Astrocyte (in vitro differentiated cells and primary cell): Measurements from ENCODE around the gene MATN4.

Source experiments
- CTCF ChIP-seq: IDR thresholded peaks from 2 replicates; pipeline ENCODE4 v1.5.1; 2011; ENCODE audit warnings: low read depth, mild to moderate bottlenecking, inconsistent platforms, low read length, moderate library complexity; ENCODE audit not compliant: insufficient read depth
- EZH2 ChIP-seq: IDR thresholded peaks from 2 replicates; pipeline ENCODE4 v1.6.1; 2012; ENCODE audit warnings: mild to moderate bottlenecking, low read length, inconsistent platforms; ENCODE audit not compliant: insufficient read depth

- TF ChIP-seq CTCF (no peak), EZH2 (no peak)
Measured at GRCh38 chr20:45307076-45307640, 941 bp downstream of the MATN4 start.
